ENCODE results near the gene FAF1. TPM values are rescaled to one million over a fixed set of nuclear protein-coding genes. Genes with fewer than 3 reads are reported as not detected.

Gene FAF1
- total RNA-seq, 1 experiment from 2014 or later: 73.2 TPM

- Histone ChIP-seq H3K4me3 (replicated peaks in 1 of 2; ENCODE audit: low read depth in 1 of 2, low read length in 2 of 2) (no peak overlapping the region), H3K9me3 (ENCODE audit: control insufficient read depth in 1 of 2, insufficient read depth in 1 of 2, low read depth in 1 of 2, low read length in 2 of 2) (no peaks in the 10 kb centered on the region), H4K20me1 (ENCODE audit: insufficient read depth) (no peaks in the 10 kb centered on the region), H3K4me2 (ENCODE audit: low read length) (no peak overlapping the region), H3K4me1 (ENCODE audit: control insufficient read depth in 1 of 2, insufficient read depth in 2 of 2, low read length in 2 of 2) (no peaks in the 10 kb centered on the region), H3K36me3 (ENCODE audit: control insufficient read depth in 1 of 2, insufficient read depth in 2 of 2, low read length in 2 of 2) (no peaks in the 10 kb centered on the region), H3K27ac (ENCODE audit: low read depth, low read length) (no peak overlapping the region), H3K9me2 (ENCODE audit: insufficient read depth) (no peaks in the 10 kb centered on the region), H3K79me2 (ENCODE audit: insufficient read depth, low read length) (no peaks in the 10 kb centered on the region), H2AFZ (ENCODE audit: low read depth, low read length, poor library complexity, severe bottlenecking) (no peak overlapping the region), H3K27me3 (ENCODE audit: insufficient read depth, low read length) (no peaks in the 10 kb centered on the region), H3K9ac (ENCODE audit: low read length) (no peak overlapping the region)
- RAD21 ChIA-PET (ENCODE audit: low non-redundant PET in 1 of 2, low total read pairs in 2 of 2, uncharacterized antibody in 2 of 2, unreplicated experiment in 2 of 2): no interaction called here
- ATAC-seq: no peak
- no peak for DNase-seq (ENCODE audit: low read depth, low spot score)
- intact Hi-C loops (cut with micrococcal nuclease): no loop called here
- TF ChIP-seq TCF7L2 (IDR thresholded peaks at IDR 0.05; ENCODE audit: borderline replicate concordance, extremely low read depth, insufficient read depth, insufficient read length) (no peak), EZH2phosphoT487 (IDR thresholded peaks at IDR 0.05; ENCODE audit: borderline replicate concordance) (no peak), ZFX (IDR thresholded peaks at IDR 0.05) (no peak), ZNF274 (IDR thresholded peaks at IDR 0.05; ENCODE audit: low read depth, low read length) (no peak), EGR1 (IDR thresholded peaks at IDR 0.05; ENCODE audit: low read depth) (no peak), YY1 (IDR thresholded peaks at IDR 0.05; ENCODE audit: extremely low read depth, insufficient replicate concordance, low read depth, low read length) (no peak), ELF1 (IDR thresholded peaks at IDR 0.05; ENCODE audit: borderline replicate concordance, low read depth) (no peak), CBX3 (IDR thresholded peaks at IDR 0.05; ENCODE audit: low read depth) (no peak), SP1 (IDR thresholded peaks at IDR 0.05; ENCODE audit: low read depth) (no peak), MAX (IDR thresholded peaks at IDR 0.05) (no peak), ATF3 (IDR thresholded peaks at IDR 0.05) (no peak), FOSL1 (IDR thresholded peaks at IDR 0.05; ENCODE audit: low read depth) (no peak), POLR2A (IDR thresholded peaks at IDR 0.05; ENCODE audit: borderline replicate concordance, extremely low read depth, insufficient read depth, insufficient read length) (no peak), CTCF (IDR thresholded peaks at IDR 0.05 in 2 of 3, conservative IDR thresholded peaks at IDR 0.05 in 1 of 3; ENCODE audit: borderline replicate concordance in 1 of 3, insufficient read depth in 1 of 3, low read depth in 2 of 3, low read length in 2 of 3) (no peak), EZH2 (IDR thresholded peaks at IDR 0.05) (no peak)
- POLR2A ChIA-PET: no interaction called here
- CTCF ChIA-PET: interaction anchor here (1.5 kb wide), 1 partner anchor 9 kb away, joined by 8 read pairs; no protein-coding TSS in a partner anchor
- BruUV-seq (replicated peaks): no TSS peak
Measured at GRCh38 chr1:50611675-50612074, 348.4 kb downstream of the FAF1 start.
